OCI-LY1 (cell line): Measurements from ENCODE around the gene KLHL20.

Experiments used
- EZH2 ChIP-seq: fragments of 200-600 bp; sonication (generic), shearing (Covaris generic); IDR thresholded peaks from 2 replicates; pipeline ENCODE4 v1.8.0; 2017; ENCODE audit warnings: borderline replicate concordance, mixed run types, mild to moderate bottlenecking, antibody characterized with exemption, low read length, moderate library complexity, mixed read lengths
- TF ChIP-seq, protein P1 (sequence below): fragments of 200-600 bp; sonication (generic), shearing (Covaris generic); IDR thresholded peaks from 2 replicates; pipeline ENCODE4 v1.5.1; 2017; ENCODE audit warnings: mild to moderate bottlenecking, antibody characterized with exemption, low read length, moderate library complexity, mixed read lengths

DNA sequence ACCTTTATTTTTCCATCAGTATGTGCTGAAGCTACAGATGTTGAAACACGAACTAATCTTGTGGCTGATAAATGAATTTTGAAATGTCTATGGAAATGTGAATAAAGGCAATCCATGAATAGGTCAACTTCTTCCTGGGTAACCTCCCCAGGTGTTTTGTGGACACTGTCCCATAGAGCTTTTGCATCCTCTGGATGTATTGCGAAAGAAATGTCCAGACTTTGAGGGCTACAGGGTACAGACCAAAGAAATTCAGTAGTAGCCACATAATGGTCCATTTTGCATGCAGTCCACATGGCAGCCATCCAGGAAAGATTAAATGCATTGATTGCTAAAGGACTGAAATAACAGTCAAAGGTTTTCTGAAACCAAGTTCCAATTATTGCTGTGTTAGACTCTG, 88.2 kb downstream of the KLHL20 start:
- TF ChIP-seq, protein P1, sequence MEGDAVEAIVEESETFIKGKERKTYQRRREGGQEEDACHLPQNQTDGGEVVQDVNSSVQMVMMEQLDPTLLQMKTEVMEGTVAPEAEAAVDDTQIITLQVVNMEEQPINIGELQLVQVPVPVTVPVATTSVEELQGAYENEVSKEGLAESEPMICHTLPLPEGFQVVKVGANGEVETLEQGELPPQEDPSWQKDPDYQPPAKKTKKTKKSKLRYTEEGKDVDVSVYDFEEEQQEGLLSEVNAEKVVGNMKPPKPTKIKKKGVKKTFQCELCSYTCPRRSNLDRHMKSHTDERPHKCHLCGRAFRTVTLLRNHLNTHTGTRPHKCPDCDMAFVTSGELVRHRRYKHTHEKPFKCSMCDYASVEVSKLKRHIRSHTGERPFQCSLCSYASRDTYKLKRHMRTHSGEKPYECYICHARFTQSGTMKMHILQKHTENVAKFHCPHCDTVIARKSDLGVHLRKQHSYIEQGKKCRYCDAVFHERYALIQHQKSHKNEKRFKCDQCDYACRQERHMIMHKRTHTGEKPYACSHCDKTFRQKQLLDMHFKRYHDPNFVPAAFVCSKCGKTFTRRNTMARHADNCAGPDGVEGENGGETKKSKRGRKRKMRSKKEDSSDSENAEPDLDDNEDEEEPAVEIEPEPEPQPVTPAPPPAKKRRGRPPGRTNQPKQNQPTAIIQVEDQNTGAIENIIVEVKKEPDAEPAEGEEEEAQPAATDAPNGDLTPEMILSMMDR = no peak
- TF ChIP-seq EZH2 = no peak
